Measurements from ENCODE around the gene EXOC3. TPM values are rescaled to one million over a fixed set of nuclear protein-coding genes. Genes with fewer than 3 reads are reported as not detected.
A peak's percentile ranks its signal among the peaks of the same experiment; 100 is the strongest.
"Not testable (repeated sequence)": the region's sequence is repeated elsewhere in the genome, so short reads cannot be mapped to it uniquely, and the experiment has no call there.

Gene EXOC3
- total and polyA plus RNA-seq, 3 experiments from 2014 or later, result 42.9 to 52.4 (median 50.2) TPM

DNA sequence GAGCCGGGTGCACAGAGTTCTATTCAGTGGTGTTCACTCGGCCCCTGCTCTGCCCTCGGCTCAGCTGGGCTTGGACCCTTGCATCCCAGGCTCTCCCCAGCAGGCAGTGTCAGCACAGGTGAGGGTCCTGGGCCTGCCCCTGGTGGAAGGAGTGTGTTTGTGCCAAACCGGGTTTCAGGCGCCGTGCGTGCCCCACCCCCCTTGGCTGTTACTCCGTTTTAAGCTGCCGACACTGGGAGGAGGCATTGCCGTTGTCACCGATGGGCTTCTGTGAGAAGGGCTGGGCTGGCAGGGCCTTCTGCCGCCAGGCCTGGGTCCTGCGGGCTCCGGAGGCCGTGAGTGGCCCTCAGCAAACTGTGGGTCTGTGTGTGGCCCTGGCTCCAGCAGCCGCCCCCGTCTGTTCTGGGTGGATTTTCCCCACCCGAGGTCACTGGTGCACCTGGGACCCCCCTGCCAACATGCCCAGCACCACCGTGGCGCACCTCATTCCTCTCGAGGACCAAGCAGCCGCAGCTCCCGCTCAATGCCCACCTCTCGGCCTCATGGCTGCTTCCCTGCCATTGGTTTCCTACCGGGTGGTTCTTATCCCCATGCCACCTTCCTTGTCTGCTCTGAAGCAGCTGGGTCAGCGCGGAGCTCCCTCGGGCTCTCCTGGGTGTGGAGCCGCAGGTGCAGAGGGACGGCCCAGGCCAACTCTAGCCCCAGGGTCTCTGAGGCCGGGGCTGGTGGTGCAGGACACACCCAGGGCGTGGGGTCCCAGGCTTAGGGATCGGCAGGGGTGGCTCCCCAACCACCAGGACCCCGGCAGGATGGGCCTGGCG, 44.3 kb upstream of the EXOC3 start:
- Histone ChIP-seq H3K4me3 (ENCODE audit: low read length) (no peak overlapping the region), H3K27ac (ENCODE audit: low read depth, low read length) (no peak overlapping the region), H3K4me1 (ENCODE audit: insufficient read depth, low read length) (no peaks in the 10 kb centered on the region), H3K27me3 (ENCODE audit: insufficient read depth, low read length, poor library complexity, severe bottlenecking) (peaks cover 5% of the 10 kb centered on the region), H3K36me3 (ENCODE audit: insufficient read depth, low read length) (no peaks in the 10 kb centered on the region), H3K9me3 (ENCODE audit: low read length) (no peaks in the 10 kb centered on the region)
- H3K36me3 Mint-ChIP-seq, result peaks cover 0 to 2% (median 0%) of the 10 kb centered on the region in 3 donors
- peaks cover 5 to 29% of the 10 kb centered on the region in 2 donors for H3K27me3 Mint-ChIP-seq
- peaks cover 0 to 4% (median 0%) of the 10 kb centered on the region in 5 donors for H3K9me3 Mint-ChIP-seq
- POLR2A ChIA-PET, result interaction anchor here (0.6 kb wide), 1 partner anchor 177 kb away, joined by 6 read pairs; no protein-coding TSS in a partner anchor
- no peak overlapping the region for H3K27ac Mint-ChIP-seq
- no peak overlapping the region for H3K4me3 Mint-ChIP-seq
- peaks cover 2 to 4% (median 3%) of the 10 kb centered on the region in 3 donors for H3K4me1 Mint-ChIP-seq
- no peak for DNase-seq
- CTCF ChIA-PET, result no interaction called here

- Mint-ChIP-seq H3K9me3 (peaks cover 0 to 4% (median 0%) of the 10 kb centered on the region in 5 donors), H3K4me1 (peaks cover 0 to 4% (median 0%) of the 10 kb centered on the region in 3 donors), H3K4me3 (peak overlapping the region in 1 of 7 donors; percentile 72), H3K27me3 (peaks cover 7 to 38% of the 10 kb centered on the region in 2 donors), H3K36me3 (peaks cover 0 to 2% (median 0%) of the 10 kb centered on the region in 3 donors), H3K27ac (no peak overlapping the region)
- DNase-seq, result no peak
- H3K27me3 ChIP-seq (ENCODE audit: insufficient read depth, low read length, poor library complexity, severe bottlenecking), result peaks cover 5% of the 10 kb centered on the region
- no peaks in the 10 kb centered on the region for H3K9me3 ChIP-seq (ENCODE audit: low read length)
- no peaks in the 10 kb centered on the region for H3K36me3 ChIP-seq (ENCODE audit: insufficient read depth, low read length)
- no peak overlapping the region for H3K27ac ChIP-seq (ENCODE audit: low read depth, low read length)
- CTCF ChIA-PET, result no interaction called here
- POLR2A ChIA-PET, result no interaction called here
- H3K4me1 ChIP-seq (ENCODE audit: insufficient read depth, low read length), result no peaks in the 10 kb centered on the region
- no peak overlapping the region for H3K4me3 ChIP-seq (ENCODE audit: low read length)
Observed at GRCh38 chr5:399296-400281, 43.4 kb upstream of the EXOC3 start.

GRCh38 chr5:400282-401145, 42.5 kb upstream of the EXOC3 start:
- Histone ChIP-seq H3K36me3 (ENCODE audit: insufficient read depth, low read length) (no peaks in the 10 kb centered on the region), H3K9me3 (ENCODE audit: low read length) (no peaks in the 10 kb centered on the region), H3K4me3 (ENCODE audit: low read length) (no peak overlapping the region), H3K4me1 (ENCODE audit: insufficient read depth, low read length) (no peaks in the 10 kb centered on the region), H3K27me3 (ENCODE audit: insufficient read depth, low read length, poor library complexity, severe bottlenecking) (peaks cover 5% of the 10 kb centered on the region), H3K27ac (ENCODE audit: low read depth, low read length) (no peak overlapping the region)
- Mint-ChIP-seq H3K27ac (peak overlapping the region in 1 of 8 donors; percentile 43), H3K4me1 (peaks cover 0 to 4% (median 0%) of the 10 kb centered on the region in 3 donors), H3K36me3 (peaks cover 0 to 2% (median 0%) of the 10 kb centered on the region in 3 donors), H3K4me3 (no peak overlapping the region), H3K9me3 (peaks cover 0 to 4% (median 0%) of the 10 kb centered on the region in 5 donors), H3K27me3 (peaks cover 7 to 39% of the 10 kb centered on the region in 2 donors)
- DNase-seq, result no peak
- ChIA-PET CTCF (no interaction called here), POLR2A (no interaction called here)

GRCh38 chr5:401146-402034, 41.6 kb upstream of the EXOC3 start:
- H3K4me3 ChIP-seq (ENCODE audit: low read length), result no peak overlapping the region
- no peak for DNase-seq
- ChIA-PET CTCF (no interaction called here), POLR2A (no interaction called here)
- Mint-ChIP-seq H3K36me3 (peaks cover 0 to 2% (median 0%) of the 10 kb centered on the region in 3 donors), H3K27ac (peak overlapping the region in 1 of 8 donors; percentile 43), H3K4me1 (peaks cover 0 to 4% (median 0%) of the 10 kb centered on the region in 3 donors), H3K9me3 (peaks cover 0 to 4% (median 0%) of the 10 kb centered on the region in 5 donors), H3K4me3 (no peak overlapping the region), H3K27me3 (peaks cover 10 to 42% of the 10 kb centered on the region in 2 donors)
- H3K9me3 ChIP-seq (ENCODE audit: low read length), result no peaks in the 10 kb centered on the region
- no peak overlapping the region for H3K27ac ChIP-seq (ENCODE audit: low read depth, low read length)
- peaks cover 5% of the 10 kb centered on the region for H3K27me3 ChIP-seq (ENCODE audit: insufficient read depth, low read length, poor library complexity, severe bottlenecking)
- H3K36me3 ChIP-seq (ENCODE audit: insufficient read depth, low read length), result no peaks in the 10 kb centered on the region
- H3K4me1 ChIP-seq (ENCODE audit: insufficient read depth, low read length), result no peaks in the 10 kb centered on the region

- H3K9me3 ChIP-seq (ENCODE audit: low read length); H3K9me3 Mint-ChIP-seq; H3K4me3 Mint-ChIP-seq; H3K36me3 ChIP-seq (ENCODE audit: insufficient read depth, low read length); H3K4me3 ChIP-seq (ENCODE audit: low read length); H3K36me3 Mint-ChIP-seq; H3K27me3 ChIP-seq (ENCODE audit: insufficient read depth, low read length, poor library complexity, severe bottlenecking); H3K4me1 ChIP-seq (ENCODE audit: insufficient read depth, low read length); CTCF ChIA-PET; DNase-seq; POLR2A ChIA-PET; H3K27ac ChIP-seq (ENCODE audit: low read depth, low read length); H3K4me1 Mint-ChIP-seq: not testable (repeated sequence)
- H3K27me3 Mint-ChIP-seq, result peaks cover 10 to 42% of the 10 kb centered on the region in 2 donors
- H3K27ac Mint-ChIP-seq, result peak overlapping the region in 1 of 8 donors; percentile 13
Observed at GRCh38 chr5:402219-402614, 40.8 kb upstream of the EXOC3 start.

GRCh38 chr5:402615-403359, 40.2 kb upstream of the EXOC3 start:
- Histone ChIP-seq H3K36me3 (ENCODE audit: insufficient read depth, low read length) (no peaks in the 10 kb centered on the region), H3K4me3 (ENCODE audit: low read length) (no peak overlapping the region), H3K4me1 (ENCODE audit: insufficient read depth, low read length) (no peaks in the 10 kb centered on the region), H3K9me3 (ENCODE audit: low read length) (no peaks in the 10 kb centered on the region), H3K27ac (ENCODE audit: low read depth, low read length) (no peak overlapping the region), H3K27me3 (ENCODE audit: insufficient read depth, low read length, poor library complexity, severe bottlenecking) (peaks cover 5% of the 10 kb centered on the region)
- Mint-ChIP-seq H3K4me1 (peaks cover 0 to 4% (median 0%) of the 10 kb centered on the region in 3 donors), H3K36me3 (peaks cover 0 to 2% (median 0%) of the 10 kb centered on the region in 3 donors), H3K27me3 (peaks cover 10 to 42% of the 10 kb centered on the region in 2 donors), H3K27ac (no peak overlapping the region), H3K4me3 (no peak overlapping the region), H3K9me3 (peaks cover 0 to 4% (median 0%) of the 10 kb centered on the region in 5 donors)
- CTCF ChIA-PET, result no interaction called here
- POLR2A ChIA-PET, result no interaction called here
- DNase-seq, result no peak

Data from CD8-positive, alpha-beta memory T cell (primary cell).